Esophagus squamous epithelium (tissue), 5 donors: Measurements from ENCODE around the gene FARP2. TPM values are rescaled to one million over a fixed set of nuclear protein-coding genes. Genes with fewer than 3 reads are reported as not detected.

Experiments used
- DNase-seq: peaks from one replicate; lab custom pipeline; 2025; lab: John Stamatoyannopoulos, UW
- H3K27ac ChIP-seq, 4 donors: fragments of 200-600 bp; sonication (generic); one replicate each; pipeline ENCODE4 v1.5.1; 2016 to 2019; ENCODE audit warnings: mild to moderate bottlenecking in 1 of 4
- H3K27me3 ChIP-seq, 4 donors: fragments of 200-600 bp; sonication (generic); 1 replicate in 3 of 4; 2 replicates in 1 of 4; pipeline versions ENCODE4 v1.5.1 to v1.6.0; 2017 to 2021; ENCODE audit warnings: antibody characterized with exemption in 1 of 4
- H3K36me3 ChIP-seq, 3 donors: fragments of 200-600 bp; sonication (generic); one replicate each; pipeline ENCODE4 v1.5.1; 2016 to 2019
- H3K4me1 ChIP-seq, 3 donors: fragments of 200-600 bp; sonication (generic); one replicate each; pipeline ENCODE4 v1.5.1; 2017 to 2019
- H3K4me3 ChIP-seq, 4 donors: fragments of 200-600 bp; sonication (generic); 1 replicate in 3 of 4; 2 replicates in 1 of 4; pipeline ENCODE4 v1.5.1; 2016 to 2019; ENCODE audit warnings: mild to moderate bottlenecking in 2 of 4, moderate library complexity in 1 of 4
- H3K9me3 ChIP-seq, 3 donors: fragments of 200-600 bp; sonication (generic); one replicate each; pipeline ENCODE4 v1.5.1; 2016 to 2019
- POLR2A ChIP-seq, 4 donors: fragments of 450-650 bp; IDR thresholded peaks; one replicate each; pipeline ENCODE4 v1.6.1; 2017; ENCODE audit warnings: antibody characterized with exemption in 4 of 4, mild to moderate bottlenecking in 4 of 4, moderate library complexity in 3 of 4
- WGBS, 2 donors: methylation state at CpG; one replicate each; pipeline ENCODE4 v1.1.5; 2018; 5-methylcytosine and 5-hydroxymethylcytosine counted together
- intact Hi-C: fragments of 100-400 bp; cut with DNase I; formaldehyde crosslinking; loops from one replicate; pipeline ENCODE4 v1.15.0; 2022
- total RNA-seq, 4 donors: library from RNA; depleted of rRNA; stranded (reverse); fragments of >200 nt; gene quantifications; one replicate each; pipeline ENCODE4 v1.1.0, GENCODE V29; 2016
- TF ChIP-seq, protein P1 (sequence below), 6 experiments: fragments of 450-650 bp in 4 of 6; fragments of 200-600 bp in 2 of 6; sonication (generic) in 2 of 6; IDR thresholded peaks; one replicate each; pipeline ENCODE4 v1.5.1; 2016 to 2019; ENCODE audit warnings: antibody characterized with exemption in 6 of 6, mild to moderate bottlenecking in 4 of 6, moderate library complexity in 4 of 6
- donor health status: DM: yes; HTN: yes; CAD: no.

The FARP2 gene
- total RNA-seq, 4 donors from 2014 or later, result 20.8 to 41.8 (median 37.1) TPM

DNA sequence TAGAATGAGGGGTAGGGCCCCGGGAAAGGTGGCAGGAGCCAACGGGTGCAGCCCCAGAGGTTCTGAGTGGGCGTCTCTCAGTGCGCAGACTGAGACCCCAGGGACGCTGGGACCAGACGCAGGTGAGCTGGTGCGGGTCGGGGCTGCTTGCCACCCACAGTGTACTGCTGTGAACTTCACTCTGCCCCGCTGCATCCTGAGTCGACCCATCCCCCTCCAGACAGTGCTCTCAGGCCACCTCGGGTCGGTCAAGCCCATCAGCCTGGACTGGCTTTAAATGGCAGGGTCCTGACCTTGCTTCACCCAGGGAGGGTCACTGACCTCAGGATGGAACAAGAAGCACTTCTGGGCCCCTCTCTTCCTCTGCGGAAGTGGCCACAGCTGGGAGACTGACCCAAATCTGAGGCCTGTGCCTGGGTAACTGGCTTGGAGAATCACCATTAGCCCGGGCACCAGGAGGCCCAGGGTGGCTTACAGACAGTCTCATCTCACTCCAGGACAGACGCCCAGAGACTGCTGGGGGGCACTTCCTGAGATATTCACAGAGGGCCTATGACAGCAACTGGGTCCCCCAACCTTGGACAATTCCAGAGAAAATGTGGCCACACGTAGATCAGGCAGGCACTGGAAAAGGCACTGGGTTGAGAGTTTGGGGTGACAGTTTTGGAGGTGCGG, 178.8 kb downstream of the FARP2 start:
- intact Hi-C loops, result no loop called here
- WGBS, 2 donors, result 76 to 90% methylated on average over 7 to 11 of the region's 17 CpGs
- TF ChIP-seq, protein P1, sequence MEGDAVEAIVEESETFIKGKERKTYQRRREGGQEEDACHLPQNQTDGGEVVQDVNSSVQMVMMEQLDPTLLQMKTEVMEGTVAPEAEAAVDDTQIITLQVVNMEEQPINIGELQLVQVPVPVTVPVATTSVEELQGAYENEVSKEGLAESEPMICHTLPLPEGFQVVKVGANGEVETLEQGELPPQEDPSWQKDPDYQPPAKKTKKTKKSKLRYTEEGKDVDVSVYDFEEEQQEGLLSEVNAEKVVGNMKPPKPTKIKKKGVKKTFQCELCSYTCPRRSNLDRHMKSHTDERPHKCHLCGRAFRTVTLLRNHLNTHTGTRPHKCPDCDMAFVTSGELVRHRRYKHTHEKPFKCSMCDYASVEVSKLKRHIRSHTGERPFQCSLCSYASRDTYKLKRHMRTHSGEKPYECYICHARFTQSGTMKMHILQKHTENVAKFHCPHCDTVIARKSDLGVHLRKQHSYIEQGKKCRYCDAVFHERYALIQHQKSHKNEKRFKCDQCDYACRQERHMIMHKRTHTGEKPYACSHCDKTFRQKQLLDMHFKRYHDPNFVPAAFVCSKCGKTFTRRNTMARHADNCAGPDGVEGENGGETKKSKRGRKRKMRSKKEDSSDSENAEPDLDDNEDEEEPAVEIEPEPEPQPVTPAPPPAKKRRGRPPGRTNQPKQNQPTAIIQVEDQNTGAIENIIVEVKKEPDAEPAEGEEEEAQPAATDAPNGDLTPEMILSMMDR (IDR thresholded peaks at IDR 0.05), result no peak
- TF ChIP-seq POLR2A (IDR thresholded peaks at IDR 0.05), result no peak
- Histone ChIP-seq H3K27ac (no peak overlapping the region), H3K4me1 (no peaks in the 10 kb centered on the region), H3K36me3 (no peaks in the 10 kb centered on the region), H3K4me3 (no peak overlapping the region), H3K27me3 (peaks cover 0 to 22% (median 0%) of the 10 kb centered on the region in 4 donors), H3K9me3 (no peaks in the 10 kb centered on the region)
- DNase-seq, result no peak

GRCh38 chr2:241535871-241536655, 180.0 kb downstream of the FARP2 start:
- 47 to 75% methylated on average over 8 to 13 of the region's 13 CpGs for WGBS, 2 donors
- H3K36me3 ChIP-seq, result no peaks in the 10 kb centered on the region
- intact Hi-C loops, result no loop called here
- H3K4me1 ChIP-seq, result peaks cover 0 to 12% (median 8%) of the 10 kb centered on the region in 3 donors
- DNase-seq, result no peak
- H3K9me3 ChIP-seq, result no peaks in the 10 kb centered on the region
- no peak overlapping the region for H3K4me3 ChIP-seq
- H3K27ac ChIP-seq, result no peak overlapping the region
- peaks cover 0 to 23% (median 0%) of the 10 kb centered on the region in 4 donors for H3K27me3 ChIP-seq
- no peak for TF ChIP-seq POLR2A (IDR thresholded peaks at IDR 0.05)
- TF ChIP-seq, protein P1 (IDR thresholded peaks at IDR 0.05), result no peak

GRCh38 chr2:241538838-241539615, 182.9 kb downstream of the FARP2 start:
- no peak for DNase-seq
- no peak overlapping the region for H3K4me3 ChIP-seq
- H3K27ac ChIP-seq, result no peak overlapping the region
- H3K27me3 ChIP-seq, result peaks cover 0 to 43% (median 0%) of the 10 kb centered on the region in 4 donors
- no peaks in the 10 kb centered on the region for H3K36me3 ChIP-seq
- peaks cover 0 to 6% (median 0%) of the 10 kb centered on the region in 3 donors for H3K9me3 ChIP-seq
- WGBS, 2 donors, result 82 to 86% methylated on average over 14 to 15 of the region's 15 CpGs
- peaks cover 0 to 21% (median 13%) of the 10 kb centered on the region in 3 donors for H3K4me1 ChIP-seq
- intact Hi-C loops, result no loop called here
- TF ChIP-seq, protein P1 (IDR thresholded peaks at IDR 0.05), result no peak
- TF ChIP-seq POLR2A (IDR thresholded peaks at IDR 0.05), result no peak

- Histone ChIP-seq H3K4me3 (no peak overlapping the region), H3K27ac (peak overlapping the region in 1 of 4 donors; percentile 47), H3K9me3 (peaks cover 0 to 6% (median 0%) of the 10 kb centered on the region in 3 donors), H3K4me1 (peaks cover 0 to 21% (median 13%) of the 10 kb centered on the region in 3 donors), H3K36me3 (no peaks in the 10 kb centered on the region), H3K27me3 (peaks cover 0 to 47% (median 0%) of the 10 kb centered on the region in 4 donors)
- 92% methylated on average over 5 of the region's 11 CpGs; no CpG with 5 or more reads in 1 of the 2 donors for WGBS, 2 donors
- DNase-seq, result no peak
- no peak for TF ChIP-seq POLR2A (IDR thresholded peaks at IDR 0.05)
- TF ChIP-seq, protein P1 (IDR thresholded peaks at IDR 0.05), result no peak
- intact Hi-C loops, result no loop called here
Observed at GRCh38 chr2:241539616-241540374, 183.7 kb downstream of the FARP2 start.
